SH-SY5Y (cell line): ENCODE results near the gene DNAAF5.

Experiments used
- GATA2 ChIP-seq: IDR thresholded peaks from 2 replicates; pipeline ENCODE4 v1.6.1; 2011; ENCODE audit warnings: mild to moderate bottlenecking, low read depth, low read length
- GATA3 ChIP-seq: IDR thresholded peaks from 2 replicates; pipeline ENCODE4 v1.6.1; 2011; ENCODE audit warnings: low read depth, mild to moderate bottlenecking, low read length, moderate library complexity

DNAAF5 gene

GRCh38 chr7:835485-836401, 109.2 kb downstream of the DNAAF5 start:
- no peak for TF ChIP-seq GATA2
- TF ChIP-seq GATA3 = no peak
